IMR-90 (cell line): ENCODE measurements around the gene PTCH2. TPM values are rescaled to one million over a fixed set of nuclear protein-coding genes. Genes with fewer than 3 reads are reported as not detected.

Experiments
- BHLHE40 ChIP-seq: fragments of 150-350 bp; IDR thresholded peaks from 2 replicates; pipeline ENCODE4 v1.6.1; 2016; ENCODE audit warnings: mild to moderate bottlenecking, low read depth, low read length
- CTCF ChIP-seq: conservative IDR thresholded peaks from 2 replicates; pipeline ENCODE4 v1.5.1; 2012; ENCODE audit warnings: mild to moderate bottlenecking, low read depth, low read length, improper control_type of control experiment
- FOS ChIP-seq: fragments of 150-350 bp; IDR thresholded peaks from 2 replicates; pipeline ENCODE4 v1.6.1; 2016; ENCODE audit warnings: low read depth, low read length
- polyA plus RNA-seq, 3 experiments: library from polyadenylated mRNA; depleted of rRNA; stranded (reverse); fragments of >200 nt; gene quantifications; 2 replicates each; pipeline ENCODE4 v1.2.3, GENCODE V29; 2012; ENCODE audit warnings: low replicate concordance in 1 of 3
- total RNA-seq: library from RNA; depleted of rRNA; stranded (reverse); fragments of >200 nt; gene quantifications from 2 replicates; pipeline ENCODE4 v1.2.3, GENCODE V29; 2012

PTCH2 gene
- total and polyA plus RNA-seq, 2 of the 4 experiments (the other 2 are of a cell fraction): under 0.01 to 0.56 TPM

DNA sequence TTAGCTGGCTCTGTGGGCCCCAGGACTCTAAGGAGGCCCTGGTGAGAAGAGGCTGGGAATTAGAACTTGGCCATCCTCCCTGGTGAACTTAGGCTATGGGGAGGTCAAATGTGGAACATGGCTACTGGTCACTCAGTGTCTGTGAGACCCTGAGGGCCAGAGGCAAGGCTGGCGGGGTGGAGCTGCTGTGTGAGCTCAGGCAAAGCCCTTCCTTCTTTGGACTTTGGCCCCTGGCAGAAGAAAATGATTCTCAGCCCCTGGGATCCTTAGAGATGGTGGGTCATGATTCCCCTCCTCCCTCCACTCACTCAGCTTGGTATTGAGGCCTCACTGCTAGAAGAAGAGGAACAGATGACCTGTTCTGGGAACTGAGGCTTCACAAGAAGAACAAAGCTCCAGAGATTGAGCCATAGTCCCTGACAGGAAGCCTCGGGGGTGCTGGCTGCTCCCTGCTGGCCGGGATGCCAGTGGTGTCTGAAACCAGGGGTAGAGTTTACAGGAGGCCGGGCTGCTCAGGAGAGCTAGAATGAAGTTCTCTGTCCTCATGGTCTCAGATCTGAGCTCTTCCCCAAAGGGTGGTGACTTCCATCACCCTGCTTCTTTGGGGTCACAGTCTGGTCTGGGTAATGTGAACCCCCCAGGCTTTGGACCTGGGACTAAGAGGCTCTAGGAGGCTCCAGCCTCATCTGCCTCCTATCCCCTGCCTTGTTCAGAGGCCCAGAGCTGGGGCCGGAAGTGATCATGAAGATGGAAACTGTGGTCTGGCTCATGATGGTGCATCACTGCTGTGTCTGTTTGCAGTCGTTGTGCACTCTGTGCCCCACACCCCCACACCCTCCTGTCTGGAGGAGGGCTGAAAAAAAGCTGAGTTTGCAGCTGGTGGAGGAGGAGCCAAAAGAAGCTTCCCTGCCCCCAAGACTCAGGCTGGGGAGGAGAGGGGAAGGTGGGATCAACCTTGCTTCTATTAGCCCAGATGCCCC, 33.8 kb downstream of the PTCH2 start (continued):
- 0 out of 2 replicates have a peak, but pooled peaks have one; percentile 9 for TF ChIP-seq CTCF
- TF ChIP-seq FOS: no peak
- no peak for TF ChIP-seq BHLHE40
